Renal cortex interstitium (tissue), 11 donors: ENCODE measurements around the gene GPC5. TPM values are rescaled to one million over a fixed set of nuclear protein-coding genes. Genes with fewer than 3 reads are reported as not detected.
"Not testable (repeated sequence)": the region's sequence is repeated elsewhere in the genome, so short reads cannot be mapped to it uniquely, and the experiment has no call there.

Experiments used
- DNase-seq, 11 donors: peaks; one replicate each; pipeline ENCODE4 v3.0.0-alpha.2; 2013; ENCODE audit warnings: low read depth in 9 of 11, low spot score in 4 of 11; ENCODE audit errors: extremely low read depth in 1 of 11
- polyA plus RNA-seq, 3 donors: library from polyadenylated mRNA; unstranded; fragments of 120-200 nt; gene quantifications; one replicate each; pipeline ENCODE4 v1.2.1, GENCODE V29; 2013; ENCODE audit not compliant: insufficient read length in 3 of 3

GPC5 gene
- polyA plus RNA-seq, 3 donors: 3.5 to 4.5 (median 4.4) TPM

DNA sequence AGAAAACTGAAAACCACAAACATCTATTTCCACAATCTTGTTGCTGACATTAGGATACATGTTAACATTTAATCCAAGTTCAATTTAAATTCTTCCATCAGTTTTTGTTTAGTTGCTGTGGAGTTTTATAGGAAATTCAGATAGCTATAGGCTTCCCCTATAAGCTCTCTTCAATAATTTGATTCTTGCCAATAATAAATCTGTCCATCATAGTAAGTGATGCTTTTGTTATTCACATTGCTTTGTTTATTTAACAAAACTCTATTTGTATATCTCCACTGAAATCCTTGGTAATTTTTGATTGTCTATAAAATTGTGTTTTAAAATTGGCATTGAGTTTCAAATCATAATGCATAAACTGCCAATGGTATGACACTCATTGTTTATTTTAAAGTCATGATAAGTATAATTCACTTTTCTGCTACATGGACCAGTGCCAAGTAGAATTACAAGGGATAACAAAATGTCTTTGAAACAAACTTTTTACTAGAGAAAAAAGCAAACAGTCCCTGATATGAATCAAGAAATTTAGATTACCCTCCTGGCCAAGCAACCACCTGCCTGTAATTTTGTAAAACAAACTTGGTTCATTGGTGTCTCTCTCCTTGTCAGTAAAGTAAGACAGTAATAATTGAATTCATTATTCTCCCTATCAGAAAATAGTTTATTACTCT, 1250.9 kb downstream of the GPC5 start:
- no peak for DNase-seq

DNA sequence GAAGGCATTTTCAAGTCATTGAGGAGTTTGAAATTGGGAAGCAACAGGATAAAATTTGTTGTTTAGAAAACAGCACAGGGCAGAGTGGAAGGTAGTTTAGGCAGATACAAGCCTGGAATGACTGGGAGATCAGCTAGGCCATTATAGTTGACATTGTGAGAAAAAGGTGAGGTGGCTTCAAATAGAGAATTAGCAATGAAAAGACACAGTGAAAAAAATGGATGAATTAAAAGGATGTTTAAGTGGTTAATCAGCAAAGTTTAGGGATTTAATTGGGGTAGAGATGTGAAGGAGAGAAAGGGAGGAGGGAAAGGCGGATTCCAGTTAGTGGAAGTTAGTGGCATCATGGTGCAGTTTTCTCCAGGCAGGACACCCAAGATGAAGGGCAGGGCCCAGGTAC, 1257.7 kb downstream of the GPC5 start:
- no peak for DNase-seq

DNA sequence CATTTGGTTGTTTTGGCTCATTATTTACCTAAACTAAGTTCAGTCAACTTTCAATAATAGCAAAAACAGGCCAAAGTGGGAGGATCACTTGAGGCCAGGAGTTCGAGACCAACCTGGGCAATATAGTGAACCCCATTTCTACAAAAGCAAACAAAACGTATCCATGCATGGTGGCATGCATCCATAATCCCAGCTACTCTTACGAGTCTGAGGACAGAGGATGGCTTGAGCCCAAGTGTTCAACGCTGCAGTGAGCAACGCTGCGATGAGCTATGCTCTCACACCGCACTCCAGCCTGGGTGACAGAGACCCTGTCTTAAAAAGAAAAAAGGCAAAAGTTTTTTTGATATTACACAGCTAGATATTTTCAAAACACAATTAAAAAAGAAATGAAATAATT, 1258.2 kb downstream of the GPC5 start:
- DNase-seq: no peak

DNA sequence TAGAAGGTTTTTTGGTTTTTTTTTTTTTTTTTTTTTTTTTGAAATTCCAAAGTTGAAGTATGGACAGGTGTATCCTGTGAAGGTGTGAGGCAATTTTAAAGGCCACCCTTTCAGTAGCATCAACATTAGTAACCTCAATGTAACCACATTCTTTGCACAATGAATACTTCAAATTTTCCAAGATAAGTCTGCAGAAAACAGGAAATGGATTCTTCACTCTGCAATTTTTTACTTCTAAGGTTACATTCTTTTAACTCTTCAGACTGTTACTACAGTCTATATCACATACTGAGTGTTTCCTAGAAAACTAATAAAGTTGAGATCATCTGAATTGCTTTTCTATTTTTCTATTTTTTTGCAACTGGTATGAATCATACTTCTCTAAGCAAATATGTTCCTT, 1259.1 kb downstream of the GPC5 start:
- DNase-seq: no peak

DNA sequence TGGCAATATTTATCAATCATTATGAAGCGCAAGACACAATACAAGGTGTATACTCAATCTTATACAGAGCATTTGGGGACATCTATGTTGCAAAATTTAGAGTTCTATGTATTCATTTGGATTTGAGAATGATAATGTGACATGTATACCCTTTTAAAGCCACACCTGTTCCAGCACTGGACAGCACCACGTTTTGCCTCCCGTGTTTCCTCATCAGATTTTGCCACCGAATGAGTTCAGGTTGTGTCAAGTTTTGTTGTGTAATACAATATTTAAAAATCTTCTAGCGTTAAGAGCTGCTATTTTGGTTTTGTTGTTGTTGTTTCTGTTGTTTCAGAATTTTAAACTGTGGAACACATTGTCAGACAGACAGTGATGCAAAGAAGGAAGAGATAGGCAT, 1259.9 kb downstream of the GPC5 start:
- no peak for DNase-seq

DNA sequence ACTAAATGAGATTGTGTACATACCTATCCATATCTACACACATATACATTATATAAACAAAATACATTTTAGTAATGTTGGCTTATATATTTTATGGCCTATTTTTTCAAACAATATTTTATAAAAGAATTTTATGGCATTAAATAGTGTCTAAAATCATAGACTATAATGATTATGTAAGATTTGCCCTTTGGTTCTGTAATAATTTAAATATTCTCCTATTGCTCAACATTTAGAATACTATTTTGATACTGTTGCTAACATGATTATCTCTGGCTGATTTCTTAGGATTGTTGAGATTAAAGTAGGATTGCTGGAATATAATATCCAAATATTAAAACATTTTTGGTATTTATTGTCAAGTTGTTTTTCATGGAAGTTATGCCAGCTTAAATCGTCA, 1263.0 kb downstream of the GPC5 start:
- DNase-seq: no peak

DNA sequence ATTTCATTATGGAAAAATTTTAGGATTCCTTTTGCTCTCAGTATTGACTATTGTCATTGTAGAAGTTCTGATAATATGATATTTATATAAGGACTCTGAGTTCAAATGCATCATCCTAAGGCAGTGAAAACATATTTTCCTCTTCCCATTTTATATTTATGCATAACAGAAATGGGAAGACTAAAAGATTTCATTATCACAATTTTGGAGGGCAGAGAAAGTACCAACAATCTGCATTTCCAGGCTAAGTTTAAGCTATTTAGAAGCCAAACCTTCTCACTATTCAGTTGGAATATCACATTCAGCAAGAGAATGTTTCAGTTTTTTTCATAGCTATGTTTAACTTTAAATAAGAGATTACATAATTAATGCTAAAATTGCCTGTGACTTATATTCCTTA, 1269.7 kb downstream of the GPC5 start:
- DNase-seq: no peak

DNA sequence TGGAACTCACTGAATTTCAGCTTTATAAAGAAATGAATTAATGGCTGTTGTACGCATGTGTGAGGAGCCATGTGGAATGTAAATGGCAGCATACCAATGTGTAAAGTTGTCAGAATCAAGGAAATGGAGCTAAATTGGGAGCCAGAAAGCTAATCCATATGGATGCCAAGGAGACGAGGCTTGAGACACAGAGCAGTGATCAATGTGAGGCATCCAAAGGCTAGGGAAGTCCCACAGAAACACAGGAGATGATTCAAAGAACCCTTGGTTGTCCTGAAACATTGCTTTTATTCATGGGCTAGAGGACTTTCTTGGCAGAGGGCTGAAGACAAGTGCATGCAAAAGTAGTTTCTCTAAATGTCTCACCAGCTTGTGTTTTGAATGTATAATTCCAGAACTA, 1271.7 kb downstream of the GPC5 start:
- no peak for DNase-seq

DNA sequence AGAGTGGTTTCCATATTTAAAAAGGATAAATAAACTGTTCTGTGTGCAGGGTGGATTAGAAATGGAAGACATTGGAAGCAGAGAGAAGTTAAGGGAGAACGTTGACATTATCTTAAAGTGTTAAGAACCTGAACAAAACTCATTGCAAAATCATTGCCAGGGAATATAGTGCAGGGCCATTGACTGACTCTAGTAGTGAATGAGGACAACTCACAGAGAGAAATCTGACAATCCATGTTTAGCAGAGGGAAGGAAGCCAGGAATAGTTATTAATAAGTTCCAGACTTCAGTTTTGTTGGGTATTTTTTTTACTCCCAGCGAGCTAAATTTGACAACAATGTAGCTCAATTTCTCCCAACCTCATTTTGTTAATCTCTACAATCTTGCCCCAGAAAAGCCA, 1273.4 kb downstream of the GPC5 start:
- no peak for DNase-seq

DNA sequence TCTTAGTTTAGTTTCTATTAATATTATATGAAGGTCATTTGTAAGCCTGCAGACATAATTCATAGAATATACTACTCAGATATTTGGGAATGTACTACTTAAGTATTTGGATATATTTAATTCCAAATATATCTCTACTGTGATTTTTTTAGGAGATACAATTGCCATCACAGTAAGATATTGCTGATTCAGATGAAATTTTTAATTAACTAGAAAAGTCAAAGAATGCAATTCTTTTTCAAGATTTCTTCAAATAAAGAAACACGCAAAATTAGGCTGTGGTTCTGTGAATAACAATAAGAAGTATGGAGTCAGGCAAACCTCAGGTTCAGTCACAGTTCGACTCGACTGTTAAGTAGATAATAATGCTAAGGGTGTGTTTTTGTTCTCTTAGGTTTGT, 1277.8 kb downstream of the GPC5 start:
- DNase-seq: no peak

DNA sequence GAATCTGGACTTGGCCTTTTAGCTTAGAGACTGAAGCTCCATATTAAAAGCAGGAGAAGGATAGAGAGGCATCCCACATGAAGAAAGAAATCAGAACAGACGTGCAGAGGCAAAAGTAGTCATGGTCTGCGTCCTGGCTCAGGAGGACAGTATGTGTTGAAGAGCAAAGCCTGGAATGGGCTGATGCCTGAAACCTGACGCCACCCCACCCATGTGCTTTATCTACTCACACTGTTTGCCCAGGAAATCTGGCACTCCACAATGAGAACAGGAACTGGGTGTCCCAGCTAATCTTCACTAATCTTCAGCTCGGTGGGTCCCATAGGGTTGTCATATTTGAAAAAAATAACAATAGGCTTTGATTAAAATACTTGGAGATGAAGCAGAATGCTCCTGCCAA, 1279.2 kb downstream of the GPC5 start:
- DNase-seq: no peak

DNA sequence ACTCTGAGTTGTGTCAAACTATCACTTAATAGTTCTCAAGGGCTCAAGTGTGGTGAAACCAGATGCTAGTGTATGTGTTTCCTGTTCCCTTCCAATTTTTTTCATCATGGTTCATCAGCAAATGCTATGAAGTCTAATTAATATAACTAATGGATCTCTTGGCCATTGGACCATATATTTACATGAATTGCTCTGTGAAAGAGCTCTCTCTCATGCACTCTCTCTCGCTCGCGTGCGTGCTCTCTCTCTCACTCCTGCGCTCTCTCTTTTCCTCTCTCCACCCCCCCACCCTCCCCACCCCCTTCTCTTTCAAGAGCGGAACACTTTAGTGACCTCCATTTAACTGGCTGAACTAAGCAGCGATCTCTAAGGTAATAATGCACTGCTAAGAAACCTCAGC, 1281.2 kb downstream of the GPC5 start:
- no peak for DNase-seq

DNA sequence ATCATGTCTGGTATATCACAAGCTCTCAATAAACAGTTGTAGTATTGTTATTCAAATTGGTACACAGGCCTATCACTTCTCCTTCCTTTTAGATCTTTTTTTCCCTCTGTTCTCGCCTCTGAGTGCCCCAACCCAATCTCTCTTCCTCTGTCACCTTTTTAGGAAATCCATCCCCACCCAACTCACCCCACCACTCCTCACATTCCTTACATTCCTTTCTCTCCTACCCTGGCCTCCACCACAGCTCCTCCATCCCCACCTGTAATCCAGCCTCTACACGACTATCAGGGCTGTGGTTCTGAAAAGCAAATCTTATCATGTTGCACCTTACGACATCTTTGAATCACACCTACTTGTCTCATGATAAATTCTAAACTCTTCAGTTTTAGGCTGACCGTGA, 1282.8 kb downstream of the GPC5 start:
- no peak for DNase-seq

DNA sequence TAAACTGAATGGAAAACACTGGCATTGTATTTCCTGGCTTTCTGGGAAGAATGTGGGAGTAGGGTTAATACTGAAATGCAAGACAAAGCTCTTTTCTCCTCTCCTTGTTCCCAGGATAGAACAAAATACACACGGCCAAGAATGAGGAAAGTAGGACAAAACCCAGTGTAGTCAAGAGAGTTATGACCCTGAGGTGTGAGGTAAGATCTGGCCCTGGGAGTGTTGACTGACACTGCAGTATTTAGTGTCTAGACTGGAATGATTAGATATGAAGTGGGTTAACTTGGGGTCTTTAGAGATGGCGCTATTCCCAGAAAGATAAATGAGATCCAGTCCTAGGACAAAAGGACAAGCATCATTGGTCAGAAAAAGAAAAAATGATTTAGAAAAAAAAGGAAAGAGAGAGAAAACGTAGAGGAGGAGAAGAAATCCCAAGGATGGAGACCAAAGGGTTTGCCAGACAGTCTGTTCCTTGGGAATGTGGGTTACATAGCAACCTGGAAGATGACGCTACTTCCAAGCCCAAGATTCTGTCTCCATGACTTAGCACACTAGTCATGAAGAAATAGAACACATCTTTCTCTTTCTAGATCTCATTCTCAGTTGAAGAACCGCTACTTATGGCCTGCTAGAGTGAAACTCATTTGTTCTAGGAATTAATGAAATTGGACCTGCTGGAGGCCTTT, 1284.6 kb downstream of the GPC5 start:
- DNase-seq: no peak

DNA sequence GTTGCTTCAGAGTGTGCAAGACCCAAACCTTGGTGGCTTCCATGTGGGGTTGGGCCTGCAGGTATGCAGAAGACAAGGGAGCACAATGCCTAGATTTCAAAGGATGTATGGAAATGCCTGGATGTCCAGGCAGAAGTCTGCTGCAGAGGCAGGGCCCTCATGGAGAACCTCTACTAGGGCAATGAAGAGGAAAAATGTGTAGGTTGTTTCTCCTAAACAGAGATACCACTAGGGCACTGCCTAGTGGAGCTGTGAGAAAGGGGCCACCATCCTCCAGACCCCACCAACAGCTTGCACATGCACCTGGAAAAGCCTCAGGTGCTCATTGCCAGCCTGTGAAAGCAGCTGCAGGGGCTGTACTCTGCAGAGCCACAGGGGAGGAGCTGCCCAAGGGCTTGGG, 1295.6 kb downstream of the GPC5 start:
- no peak for DNase-seq

DNA sequence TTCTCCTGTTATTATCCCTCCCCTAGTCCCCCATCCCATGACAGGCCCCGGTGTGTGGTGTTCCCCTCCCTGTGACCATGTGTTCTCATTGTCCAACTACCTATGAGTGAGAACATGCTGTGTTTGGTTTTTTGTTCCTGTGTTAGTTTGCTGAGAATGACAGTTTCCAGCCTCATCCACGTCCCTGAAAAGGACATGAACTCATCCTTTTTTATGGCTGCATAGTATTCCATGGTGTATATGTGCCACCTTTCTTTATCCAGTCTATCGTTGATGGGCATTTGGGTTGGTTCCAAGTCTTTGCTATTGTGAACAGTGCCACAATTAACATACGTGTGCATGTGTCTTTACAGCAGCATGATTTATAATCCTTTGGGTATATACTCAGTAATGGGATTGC, 1297.4 kb downstream of the GPC5 start:
- not testable (repeated sequence) for DNase-seq

DNA sequence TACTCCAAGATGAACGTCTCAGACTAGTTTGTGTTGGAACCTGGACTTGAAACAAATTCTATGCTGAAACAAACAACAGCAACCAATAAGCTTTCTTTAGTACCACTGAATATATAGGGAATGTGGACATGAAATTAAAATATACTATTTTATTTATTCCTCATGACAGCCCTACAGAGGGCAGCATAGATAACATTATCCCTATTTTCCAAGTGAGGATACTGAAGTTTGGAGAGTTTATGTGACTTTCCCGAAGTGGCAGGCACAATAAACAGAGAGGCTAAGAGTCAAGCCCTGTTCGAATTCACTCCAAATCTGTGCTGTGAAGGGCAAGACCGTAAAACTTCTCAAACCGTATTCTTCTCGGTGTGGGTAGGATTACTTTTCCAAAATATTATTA, 1318.3 kb downstream of the GPC5 start:
- peak in 5 of 11 donors; percentile 2 to 13 (median 4) for DNase-seq

DNA sequence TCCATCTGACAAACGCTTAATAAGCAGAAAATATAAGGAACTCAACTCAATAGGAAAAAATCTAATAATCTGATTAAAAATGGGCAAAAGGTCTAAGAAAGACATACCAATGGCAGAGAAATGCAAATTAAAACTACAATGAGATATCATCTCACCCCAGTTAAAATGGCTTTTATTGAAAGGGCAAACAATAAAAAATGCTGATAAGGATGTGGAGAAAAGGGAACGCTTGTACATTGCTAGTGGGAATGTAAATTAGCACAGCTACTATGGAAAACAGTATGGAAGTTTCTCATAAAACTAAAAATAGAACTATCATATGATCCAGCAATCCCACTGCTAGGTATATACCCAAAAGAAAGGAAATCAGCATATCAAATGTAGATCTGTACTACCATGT, 1319.4 kb downstream of the GPC5 start:
- no peak for DNase-seq

DNA sequence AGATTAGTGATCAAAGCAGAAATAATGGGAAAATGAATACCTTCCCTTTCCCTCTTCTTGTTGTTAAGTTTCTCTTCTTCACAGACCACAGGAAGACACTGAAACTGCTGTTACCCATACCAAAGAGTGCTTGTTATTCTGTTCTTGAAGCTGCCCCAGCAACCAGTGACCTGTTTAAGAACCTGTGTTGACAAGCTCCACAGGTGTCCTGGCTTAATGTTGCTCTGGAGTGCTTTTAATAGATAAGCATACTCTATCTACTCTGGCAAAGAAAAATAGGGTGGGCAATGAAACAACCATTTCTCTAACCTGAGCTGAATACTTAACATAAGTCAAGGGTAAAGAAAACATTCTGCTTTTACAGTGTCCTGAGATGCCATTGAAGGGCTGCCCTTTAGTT, 1321.4 kb downstream of the GPC5 start:
- DNase-seq: no peak

DNA sequence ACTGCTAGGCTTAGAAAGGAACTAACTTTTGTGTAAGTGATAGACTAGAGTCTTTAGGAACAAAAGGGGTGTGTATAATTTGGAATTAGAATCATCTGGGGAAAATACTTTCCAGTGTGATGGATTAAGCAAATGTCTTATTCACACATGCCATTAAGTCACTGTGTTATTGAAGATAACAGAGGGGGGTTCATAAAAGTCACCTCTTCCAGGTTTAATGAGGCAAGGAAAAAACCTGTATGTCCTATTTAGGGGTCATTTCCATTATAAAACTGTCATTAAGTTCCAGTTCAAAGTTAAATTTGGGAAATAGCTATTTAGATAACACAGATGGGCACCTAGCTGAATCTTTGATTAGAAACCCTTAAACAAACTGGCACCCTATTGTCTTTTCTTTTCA, 1323.2 kb downstream of the GPC5 start:
- no peak for DNase-seq

DNA sequence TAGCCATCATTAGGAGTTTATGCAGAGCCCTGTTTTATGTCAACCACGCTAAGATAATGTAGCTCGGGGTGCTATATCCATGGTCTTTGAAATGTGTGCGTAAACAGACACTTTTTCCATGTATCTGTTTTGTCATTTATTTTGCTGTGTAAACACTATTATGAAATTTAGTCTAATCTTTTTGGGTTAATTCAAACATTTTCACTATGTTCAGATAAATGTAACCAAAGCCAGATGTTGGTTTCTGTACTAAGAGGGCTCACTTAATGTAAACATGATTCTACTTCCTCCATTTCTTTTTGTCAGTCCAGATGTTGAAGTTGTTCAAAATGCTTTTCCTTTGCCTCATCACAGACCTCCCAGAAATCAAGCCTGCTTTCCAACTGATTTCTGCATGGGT, 1328.7 kb downstream of the GPC5 start:
- DNase-seq: no peak
